GM19395 (cell line): Measurements from ENCODE around the gene PRXL2C.
"Not testable (repeated sequence)": the region's sequence is repeated elsewhere in the genome, so short reads cannot be mapped to it uniquely, and the experiment has no call there.

Experiments
- ATAC-seq: cut with Tn5 transposase; IDR thresholded peaks from one replicate; pipeline ENCODE4 v1.9.1; 2021; ENCODE audit warnings: mild to moderate bottlenecking, moderate library complexity; ENCODE audit not compliant: unreplicated experiment

Gene PRXL2C

DNA sequence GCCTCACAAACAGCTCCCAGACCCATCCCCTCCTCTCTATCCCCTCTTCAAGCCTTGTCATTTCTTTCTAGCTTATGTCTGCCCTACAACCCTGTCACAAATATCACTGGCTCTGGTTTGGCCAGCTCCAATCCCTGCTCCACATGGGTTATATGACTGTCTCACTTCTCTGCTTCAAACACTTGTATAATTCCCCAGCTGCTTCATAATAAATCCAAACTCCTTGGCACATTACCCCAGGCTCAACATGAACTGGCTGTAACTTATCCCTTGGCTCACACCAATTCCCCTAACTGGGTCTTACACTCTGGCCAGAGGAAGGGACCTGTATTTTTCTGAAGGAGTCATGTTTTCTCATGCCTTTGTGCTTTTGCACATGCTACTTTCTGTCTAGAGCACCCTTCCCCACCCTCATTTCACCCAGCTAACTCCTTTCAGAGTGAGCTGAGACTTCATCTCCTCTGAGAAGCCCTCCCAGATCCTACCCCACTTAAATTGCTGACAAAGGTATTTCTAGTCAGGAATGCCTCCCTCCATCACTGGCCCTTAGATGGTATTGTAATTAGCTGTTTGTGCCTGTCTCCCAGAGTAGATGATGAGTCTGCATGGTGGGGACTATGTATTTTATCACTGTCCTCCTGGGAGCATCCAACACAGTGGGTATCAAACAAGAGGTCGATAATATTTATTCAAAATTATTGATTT lies 5.3 kb downstream of the PRXL2C start:
- no peak for ATAC-seq

DNA sequence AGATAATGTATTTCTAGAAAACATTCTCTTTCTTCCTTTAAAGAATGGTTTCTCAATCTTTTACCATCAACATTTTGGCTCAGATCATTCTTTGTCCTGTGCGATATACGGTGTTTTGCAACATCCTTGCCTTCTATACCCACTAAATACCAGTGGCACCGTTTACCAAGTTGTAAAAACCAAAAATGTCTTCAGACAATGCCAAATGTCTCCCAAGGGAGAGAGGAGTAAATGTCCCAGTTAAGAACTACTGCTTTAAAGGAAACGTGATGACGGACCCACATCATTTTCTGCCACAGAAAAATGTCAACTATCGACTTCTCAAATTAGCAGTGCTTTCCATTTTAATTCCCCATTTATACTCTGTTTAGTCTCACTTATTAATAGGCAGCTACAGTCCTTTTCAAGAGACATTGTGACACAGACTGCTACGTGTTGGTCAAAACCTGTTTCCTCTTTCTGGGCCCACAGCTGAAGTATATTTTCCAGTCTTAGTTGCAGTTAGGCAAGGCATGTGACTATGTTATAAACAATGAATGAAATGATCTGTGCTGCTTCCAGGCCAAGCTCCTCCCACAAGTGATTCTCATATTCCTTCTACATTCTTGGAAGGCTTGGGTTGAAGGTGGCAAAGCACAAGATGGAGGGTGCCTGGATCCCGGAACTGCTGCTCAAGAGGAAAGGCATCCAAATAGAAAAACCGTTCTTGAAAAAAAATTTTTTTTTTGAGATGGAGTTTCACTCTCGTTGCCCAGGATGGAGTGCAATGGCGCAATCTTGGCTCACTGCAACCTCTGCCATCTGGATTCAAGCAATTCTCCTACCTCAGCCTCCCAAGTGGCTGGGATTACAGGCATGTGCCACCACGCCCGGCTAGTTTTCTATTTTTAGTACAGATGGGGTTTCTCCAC lies 8.8 kb downstream of the PRXL2C start:
- ATAC-seq: no peak

DNA sequence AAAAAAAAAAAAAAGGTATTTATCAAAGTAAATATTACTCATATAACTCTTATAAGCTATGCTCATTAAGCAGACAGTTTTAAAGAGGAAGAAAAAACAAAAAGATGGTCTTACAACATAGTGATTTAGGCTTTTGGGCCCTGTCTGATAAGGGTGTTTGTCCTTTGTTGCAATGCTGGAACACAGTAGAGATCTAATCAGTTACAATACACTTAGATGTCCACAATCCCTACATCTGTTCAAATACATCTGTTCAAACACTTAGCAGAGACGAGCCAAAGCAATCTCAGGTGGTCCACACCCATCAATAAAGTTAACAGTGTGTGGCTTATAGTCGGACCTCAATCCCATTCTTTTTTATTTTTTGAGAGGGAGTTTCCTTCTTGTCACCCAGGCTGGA lies 11.0 kb downstream of the PRXL2C start:
- no peak for ATAC-seq

DNA sequence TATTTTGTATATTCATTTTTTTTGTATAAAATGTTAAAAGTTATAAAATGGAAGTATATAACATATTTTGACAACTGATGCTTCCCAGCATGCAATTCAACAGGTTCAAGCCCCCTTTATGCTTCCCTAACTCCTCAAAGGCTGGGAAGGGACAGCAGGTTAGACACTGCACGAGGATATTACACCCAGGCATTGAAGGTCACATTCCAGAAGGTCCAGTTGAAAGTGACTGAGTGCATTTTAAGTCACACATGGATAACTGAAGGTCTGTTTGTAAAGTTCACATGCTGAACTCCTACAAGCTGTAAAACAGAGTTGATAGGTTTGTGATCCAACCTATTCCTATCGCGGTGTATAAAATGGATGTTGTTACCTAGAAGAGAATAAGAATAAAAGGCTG lies 13.6 kb downstream of the PRXL2C start:
- no peak for ATAC-seq

DNA sequence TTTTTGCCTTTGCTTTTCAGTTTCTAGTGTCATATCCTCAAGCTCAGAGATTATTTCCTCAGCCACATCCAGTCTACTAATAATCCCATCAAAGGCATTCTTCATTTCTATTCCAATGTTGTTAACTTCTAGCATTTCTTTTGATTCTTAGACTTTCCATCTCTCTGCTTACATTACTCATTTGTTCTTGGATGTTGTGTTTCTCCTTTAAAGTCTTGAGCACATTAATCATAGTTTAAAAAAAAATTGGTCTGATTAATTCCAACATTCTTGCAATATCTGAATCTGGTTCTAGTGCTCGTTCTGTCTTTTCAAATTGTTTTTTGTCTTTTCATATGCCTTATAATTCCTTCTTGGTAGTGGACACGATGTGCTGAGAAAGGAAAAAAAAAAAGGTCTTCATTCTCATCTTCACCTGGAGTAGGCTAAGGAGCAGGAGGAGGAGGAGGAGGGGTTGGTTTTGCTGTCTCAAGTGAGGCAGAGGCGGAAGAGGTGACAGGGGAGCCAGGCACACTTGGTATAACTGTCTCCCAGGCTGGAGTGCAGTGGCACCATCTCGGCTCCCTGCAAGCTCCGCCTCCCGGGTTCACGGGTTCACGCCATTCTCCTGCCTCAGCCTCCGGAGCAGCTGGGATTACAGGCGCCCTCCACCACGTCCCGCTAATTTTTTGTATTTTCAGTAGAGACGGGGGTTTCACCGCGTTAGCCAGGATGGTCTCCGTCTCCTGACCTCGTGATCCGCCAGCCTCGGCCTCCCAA lies 16.3 kb downstream of the PRXL2C start:
- no peak for ATAC-seq

DNA sequence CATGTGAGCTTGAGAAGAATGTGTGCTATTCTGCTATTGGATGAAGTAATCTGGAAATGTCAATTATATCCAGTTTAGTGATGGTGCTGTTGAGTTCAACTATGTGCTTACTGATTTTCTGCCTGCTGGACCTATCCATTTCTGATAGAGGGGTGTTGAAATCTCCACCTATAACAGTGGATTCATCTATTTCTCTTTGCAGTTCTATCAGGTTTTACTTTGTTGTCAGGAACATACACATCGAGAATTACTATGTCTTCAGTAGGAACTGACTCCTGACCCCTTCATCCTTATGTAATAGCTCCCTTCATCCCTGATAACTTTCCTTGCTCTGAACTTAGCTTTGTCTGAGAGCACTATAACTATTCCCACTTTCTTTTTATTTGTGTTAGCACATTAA lies 18.7 kb downstream of the PRXL2C start:
- no peak for ATAC-seq

DNA sequence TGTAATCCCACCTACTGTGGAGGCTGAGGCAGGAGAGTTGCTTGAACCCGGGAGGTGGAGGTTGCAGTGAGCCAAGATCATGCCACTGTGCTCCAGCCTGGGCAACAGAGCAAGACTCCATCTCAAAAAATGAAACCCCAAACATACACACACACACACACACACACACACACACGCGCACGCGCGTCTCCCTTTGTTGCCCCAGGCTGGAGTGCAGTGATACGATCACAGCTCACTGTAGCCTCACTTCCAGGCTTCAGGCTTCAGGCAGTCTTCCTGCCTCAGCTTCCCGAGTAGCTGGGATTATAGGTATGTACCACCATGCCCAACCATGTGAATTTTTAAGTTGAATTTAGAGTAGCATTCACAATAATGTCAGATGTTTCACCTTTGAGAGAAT lies 21.5 kb downstream of the PRXL2C start:
- not testable (repeated sequence) for ATAC-seq

DNA sequence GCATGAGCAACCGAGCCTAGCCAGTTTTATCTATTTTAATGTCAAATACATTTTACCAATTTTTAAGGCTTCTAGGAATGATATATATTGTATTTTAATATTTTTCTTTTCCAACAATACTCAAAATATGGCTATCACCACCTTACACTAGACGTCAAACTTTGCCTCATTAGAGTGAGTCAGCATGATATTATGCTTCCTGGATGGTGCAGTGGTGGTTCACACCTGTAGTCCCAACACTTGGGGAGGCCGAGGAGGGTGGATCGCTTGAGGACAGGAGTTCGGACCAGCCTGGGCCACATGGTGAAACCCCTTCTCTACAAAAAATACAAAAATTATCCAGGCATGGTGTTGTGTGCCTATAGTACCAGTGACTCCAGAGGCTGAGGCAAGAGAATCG lies 28.2 kb downstream of the PRXL2C start:
- ATAC-seq: no peak

DNA sequence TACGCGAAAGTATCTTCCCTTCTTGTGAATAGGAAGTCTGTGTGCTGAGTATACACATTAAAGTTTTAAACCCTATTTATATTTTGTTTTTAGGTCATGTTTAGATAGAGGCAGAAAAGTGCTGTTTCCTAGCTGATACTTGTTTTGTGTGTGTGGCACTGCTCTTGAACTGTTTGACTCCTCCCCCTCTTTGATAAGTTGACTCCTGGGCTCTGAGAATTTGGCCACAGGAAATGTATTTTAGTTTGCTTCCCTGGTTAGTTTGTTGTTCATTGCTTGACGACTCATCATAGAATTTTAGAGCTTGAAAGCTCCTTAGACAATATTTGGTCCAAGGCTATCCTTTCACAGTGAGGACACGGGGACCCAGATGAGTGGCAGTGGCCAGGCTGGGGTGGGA lies 33.5 kb downstream of the PRXL2C start:
- no peak for ATAC-seq

DNA sequence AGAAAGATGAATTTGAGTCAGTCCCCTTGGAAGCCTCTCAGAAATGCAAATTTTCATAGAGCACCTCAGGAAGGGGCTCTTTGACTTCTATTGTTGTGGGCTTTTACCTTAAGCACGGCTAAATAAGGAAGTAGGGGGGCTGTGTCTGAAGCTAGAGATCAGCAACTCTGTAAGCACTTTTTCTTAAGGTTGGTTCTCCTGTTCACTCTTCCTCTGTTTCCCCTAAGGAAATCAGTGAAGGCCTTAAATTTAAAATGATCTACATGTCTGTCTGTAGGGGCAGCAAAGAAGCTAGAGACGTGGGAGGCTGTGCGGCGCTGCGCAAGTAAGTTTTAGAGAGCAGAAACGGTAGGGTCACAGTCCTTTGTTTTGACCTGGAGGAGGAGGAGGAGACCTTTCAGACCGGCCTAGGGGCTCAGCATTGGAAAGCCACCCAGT lies 34.3 kb downstream of the PRXL2C start:
- no peak for ATAC-seq

DNA sequence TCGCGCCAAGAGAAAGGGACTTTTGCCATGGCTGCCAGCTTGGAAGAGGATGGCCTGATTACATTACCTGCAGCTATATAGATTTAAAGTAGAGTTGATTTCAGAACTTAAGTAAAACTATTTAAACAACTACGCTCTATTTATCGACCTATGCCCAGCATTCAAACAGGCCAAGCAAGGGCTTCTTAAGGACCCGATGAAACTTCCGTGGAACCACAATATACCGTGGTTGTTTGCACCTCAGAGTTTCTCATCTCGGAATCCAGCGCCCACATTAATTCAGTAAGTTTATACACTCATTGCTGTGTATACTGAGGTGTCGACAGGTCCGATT lies 35.0 kb downstream of the PRXL2C start:
- ATAC-seq: no peak

DNA sequence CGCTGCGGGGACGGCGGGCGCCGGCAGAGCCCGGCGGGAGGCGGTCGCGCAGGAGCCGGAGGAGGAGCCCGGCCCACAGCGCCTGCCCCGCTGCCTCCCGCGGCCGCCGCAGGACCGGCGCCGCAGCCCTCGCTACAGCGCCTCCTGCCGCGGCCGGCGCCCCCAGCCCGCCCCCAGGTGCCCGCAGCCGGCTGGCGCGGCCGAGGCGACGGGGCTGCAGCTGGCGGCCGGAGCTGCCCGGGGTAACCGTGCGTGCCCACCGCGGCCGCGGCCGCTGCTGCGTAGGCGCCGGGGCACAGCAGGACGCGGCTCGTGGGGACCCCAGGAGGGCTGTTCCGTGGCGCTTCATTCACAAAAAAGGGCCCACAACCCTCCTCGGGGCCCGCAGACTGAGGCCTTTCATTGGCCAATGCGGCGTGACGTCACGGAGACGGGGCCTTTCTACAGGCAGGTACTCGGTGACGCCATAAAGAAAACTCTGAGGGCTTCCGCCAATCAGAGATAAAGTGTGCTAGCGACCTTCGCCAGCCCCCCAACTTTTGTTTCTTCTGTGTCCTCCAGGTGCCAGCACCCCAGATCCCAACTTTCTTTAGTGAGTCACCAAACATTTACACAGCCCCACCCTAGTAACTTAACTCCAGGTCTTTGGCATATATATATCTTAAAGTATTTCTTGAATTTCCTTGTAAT lies 35.5 kb downstream of the PRXL2C start, which contains the start of gene CDC14B:
TSS of gene CDC14B (minus strand) at position 353 of the 690 bp plus-strand sequence. CDS start 465 bp downstream, outside the sequence.
- no peak for ATAC-seq

DNA sequence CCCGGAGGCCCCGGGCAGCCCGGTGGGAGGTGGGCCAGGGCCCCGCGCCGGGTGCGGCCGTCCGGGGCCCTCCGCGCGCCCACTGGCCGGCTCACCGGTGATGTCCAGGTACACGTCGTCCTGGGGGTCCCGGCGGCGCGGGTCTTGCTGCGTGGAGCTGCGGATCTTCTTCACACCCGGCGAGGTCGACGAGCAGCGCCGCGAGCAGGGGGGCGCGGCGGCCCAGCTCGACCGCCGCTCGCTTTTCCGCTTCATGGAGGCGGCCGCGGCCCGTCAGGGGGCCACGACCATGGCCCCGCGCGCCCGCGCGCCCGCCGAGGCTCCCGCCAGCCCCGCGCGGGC lies 36.0 kb downstream of the PRXL2C start:
- no peak for ATAC-seq

DNA sequence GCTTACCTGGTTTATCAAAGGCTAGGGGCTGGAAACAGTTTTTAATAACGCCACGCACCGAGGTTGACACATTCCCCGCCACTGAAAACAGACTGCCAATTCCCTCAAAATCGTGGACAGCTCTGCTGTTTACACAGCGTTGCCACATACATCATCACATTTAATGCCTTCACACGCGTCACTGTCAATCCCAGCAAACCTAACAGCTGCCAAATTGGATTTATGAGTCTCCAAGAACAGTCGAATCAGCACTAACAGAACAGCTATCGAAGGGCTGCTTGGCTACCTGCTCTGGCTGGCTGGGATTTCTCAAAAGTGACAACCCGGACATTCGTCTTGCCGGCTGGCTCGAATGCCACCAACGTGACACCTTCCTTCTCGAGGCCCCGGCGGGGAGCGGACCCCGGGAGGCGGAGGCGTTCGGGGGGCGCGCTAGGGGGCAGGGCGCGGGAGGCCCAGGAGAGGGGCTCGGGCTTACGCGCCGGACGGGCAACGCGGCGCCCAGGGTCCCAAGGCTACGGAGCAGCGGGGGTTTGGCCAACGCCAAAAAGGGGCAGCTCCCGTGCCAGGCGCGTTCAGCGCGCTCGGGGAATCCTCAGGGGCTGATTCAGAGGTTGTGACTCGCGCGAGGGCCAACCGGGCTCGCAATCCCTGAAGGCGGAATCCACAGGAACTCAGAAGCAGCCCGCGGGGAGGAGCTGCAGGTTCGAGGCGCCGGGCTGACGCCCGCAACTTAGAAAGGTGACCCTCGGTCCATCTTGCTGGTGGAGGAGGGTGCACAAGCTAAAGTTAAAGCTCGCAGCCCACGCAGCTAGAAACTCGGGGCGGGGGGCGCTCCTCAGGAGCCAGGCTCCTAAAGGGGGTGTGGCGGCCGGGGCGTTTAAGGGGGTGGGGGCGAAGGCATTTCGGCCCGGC lies 36.7 kb downstream of the PRXL2C start:
- ATAC-seq: no peak

DNA sequence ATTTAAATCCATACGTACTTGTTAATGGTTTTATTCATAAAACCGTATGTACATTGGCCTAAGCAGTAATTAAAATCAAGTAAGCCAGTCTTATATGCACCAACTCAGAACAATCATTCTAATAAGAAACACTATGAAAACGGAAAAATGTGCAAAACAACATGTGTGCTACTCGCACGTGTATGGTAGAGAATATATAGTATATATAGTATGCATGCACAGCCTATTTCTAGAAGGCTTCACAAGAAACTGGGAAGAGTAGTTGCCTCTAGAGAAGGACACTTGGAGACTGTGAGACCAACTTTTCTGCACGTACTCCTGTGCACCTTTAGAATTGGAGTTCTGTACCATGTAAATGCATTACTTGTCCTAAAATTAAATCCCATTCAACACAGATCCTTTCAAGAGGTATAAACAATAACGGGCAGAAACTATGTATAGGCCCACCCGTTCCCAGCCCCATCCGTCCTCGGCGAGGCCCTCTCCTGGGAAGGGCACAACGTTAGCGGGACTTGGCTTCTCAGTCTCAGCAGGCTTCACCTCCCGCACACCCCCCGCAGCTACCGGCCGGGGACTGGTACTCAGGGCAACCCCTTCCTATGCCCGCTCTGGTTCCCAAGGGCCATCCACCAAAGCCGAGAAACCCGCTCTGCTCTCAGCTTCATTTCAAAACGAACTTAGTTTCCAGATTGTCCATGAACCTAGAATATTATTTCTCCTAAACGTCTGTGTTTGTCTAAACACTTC lies 37.5 kb downstream of the PRXL2C start:
- ATAC-seq: no peak

DNA sequence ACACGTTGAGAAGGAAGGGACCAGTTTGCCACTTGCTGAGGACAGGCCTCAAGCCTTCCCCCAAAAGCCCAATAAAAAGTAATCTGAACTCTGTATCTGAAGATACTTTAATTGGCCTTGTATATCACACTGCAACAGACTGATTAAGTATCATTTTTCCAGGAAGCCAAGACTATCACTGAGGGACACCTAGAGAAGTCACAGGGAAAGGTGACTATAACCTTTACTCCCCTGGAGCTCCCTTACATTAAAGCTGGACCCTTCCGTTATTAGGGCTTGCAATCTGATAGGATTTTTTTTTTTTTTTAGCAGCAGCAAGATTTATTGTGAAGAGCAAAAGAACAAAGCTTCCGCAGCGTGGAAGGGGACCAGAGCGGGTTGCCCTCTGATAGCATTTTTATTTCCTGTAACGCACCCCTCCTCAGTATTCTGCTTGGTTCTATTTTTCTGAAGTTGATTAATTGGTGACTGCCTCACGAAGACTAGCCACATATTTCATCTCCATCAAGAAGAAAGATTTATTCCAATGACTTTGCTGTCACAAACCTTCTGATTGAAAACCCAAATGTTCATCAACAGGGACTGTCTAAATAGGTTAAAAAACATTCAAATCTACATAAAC lies 38.2 kb downstream of the PRXL2C start:
- ATAC-seq: no peak

DNA sequence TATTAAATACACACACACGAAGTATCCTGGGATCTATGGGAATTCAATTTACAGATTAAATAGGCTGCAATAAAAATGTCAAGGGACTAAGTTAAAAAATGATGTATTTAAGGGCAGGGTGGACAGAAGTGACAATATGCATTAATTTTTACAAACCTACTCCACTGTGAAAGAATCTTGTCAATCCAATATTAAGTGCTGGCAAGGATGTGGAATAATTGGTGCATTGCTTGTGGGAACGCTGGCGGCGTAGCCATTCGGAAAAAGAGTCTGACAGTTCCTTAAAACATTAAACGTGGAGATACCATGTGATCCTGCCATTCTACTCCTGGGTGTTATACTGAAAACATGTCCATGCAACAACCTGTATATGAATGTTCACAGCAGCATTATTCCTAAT lies 39.7 kb downstream of the PRXL2C start:
- no peak for ATAC-seq

DNA sequence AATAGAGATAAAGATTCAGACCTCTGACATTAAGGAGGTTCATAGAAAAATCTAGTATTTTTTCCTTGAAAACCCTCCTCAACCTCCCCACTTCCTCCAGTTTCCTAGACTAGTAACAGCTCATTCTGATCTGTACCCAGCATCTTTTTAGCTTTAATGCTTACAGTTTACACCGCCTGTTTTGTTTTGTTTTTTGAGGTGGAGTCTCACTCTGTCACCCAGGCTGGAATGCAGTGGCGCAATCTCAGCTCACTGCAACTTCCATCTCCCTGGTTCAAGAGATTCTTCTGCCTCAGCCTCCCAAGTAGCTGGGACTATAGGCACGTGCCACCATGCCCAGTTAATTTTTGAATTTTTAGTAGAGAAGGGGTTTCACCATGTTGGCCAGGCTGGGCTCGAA lies 40.5 kb downstream of the PRXL2C start:
- not testable (repeated sequence) for ATAC-seq
